ENCODE results near the gene TPPP3.

DNA sequence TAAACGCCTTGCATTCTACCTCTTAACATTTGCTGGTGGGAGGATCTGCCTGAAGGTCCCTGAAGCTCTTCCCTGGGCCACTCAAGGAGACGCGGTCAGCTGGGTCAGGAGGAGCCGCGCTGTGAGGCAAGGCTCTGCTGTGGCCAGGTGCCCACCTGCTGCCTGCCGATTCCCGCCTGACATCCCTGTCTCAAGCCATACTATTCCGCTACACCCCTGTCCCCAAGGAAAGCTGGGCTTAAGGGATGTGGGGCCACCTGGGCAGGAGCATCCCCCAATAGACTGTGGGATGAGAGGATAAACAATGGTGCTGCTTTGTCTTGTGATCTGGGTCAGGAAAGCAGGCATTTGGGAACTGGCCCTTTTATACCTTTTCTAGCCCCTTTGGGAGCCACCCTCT lies 5.1 kb downstream of the TPPP3 start:
- TF ChIP-seq, protein P1, sequence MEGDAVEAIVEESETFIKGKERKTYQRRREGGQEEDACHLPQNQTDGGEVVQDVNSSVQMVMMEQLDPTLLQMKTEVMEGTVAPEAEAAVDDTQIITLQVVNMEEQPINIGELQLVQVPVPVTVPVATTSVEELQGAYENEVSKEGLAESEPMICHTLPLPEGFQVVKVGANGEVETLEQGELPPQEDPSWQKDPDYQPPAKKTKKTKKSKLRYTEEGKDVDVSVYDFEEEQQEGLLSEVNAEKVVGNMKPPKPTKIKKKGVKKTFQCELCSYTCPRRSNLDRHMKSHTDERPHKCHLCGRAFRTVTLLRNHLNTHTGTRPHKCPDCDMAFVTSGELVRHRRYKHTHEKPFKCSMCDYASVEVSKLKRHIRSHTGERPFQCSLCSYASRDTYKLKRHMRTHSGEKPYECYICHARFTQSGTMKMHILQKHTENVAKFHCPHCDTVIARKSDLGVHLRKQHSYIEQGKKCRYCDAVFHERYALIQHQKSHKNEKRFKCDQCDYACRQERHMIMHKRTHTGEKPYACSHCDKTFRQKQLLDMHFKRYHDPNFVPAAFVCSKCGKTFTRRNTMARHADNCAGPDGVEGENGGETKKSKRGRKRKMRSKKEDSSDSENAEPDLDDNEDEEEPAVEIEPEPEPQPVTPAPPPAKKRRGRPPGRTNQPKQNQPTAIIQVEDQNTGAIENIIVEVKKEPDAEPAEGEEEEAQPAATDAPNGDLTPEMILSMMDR (IDR thresholded peaks at IDR 0.05): no peak
- TF ChIP-seq POLR2A (IDR thresholded peaks at IDR 0.05): no peak

Measured in thyroid gland (tissue), 4 donors.